Measurements from ENCODE around the gene MAMLD1. TPM values are rescaled to one million over a fixed set of nuclear protein-coding genes. Genes with fewer than 3 reads are reported as not detected.

MAMLD1 gene
- total and polyA plus RNA-seq, 2 experiments from 2014 or later: 4.1 to 9.0 TPM

GRCh38 chrX:150460781-150461180, 97.7 kb downstream of the MAMLD1 start:
- H3K36me3 ChIP-seq (ENCODE audit: low read depth): no peaks in the 10 kb centered on the region
- H4K20me1 ChIP-seq (ENCODE audit: insufficient read depth): no peaks in the 10 kb centered on the region
- H3K79me2 ChIP-seq (ENCODE audit: insufficient read depth): no peaks in the 10 kb centered on the region
- no peaks in the 10 kb centered on the region for H3K9me2 ChIP-seq (ENCODE audit: insufficient read depth)
- H3K4me3 ChIP-seq: no peak overlapping the region
- H3K27me3 ChIP-seq (replicated peaks; ENCODE audit: insufficient read depth): no peaks in the 10 kb centered on the region
- H3K4me1 ChIP-seq (ENCODE audit: insufficient read depth): no peaks in the 10 kb centered on the region
- no peak for DNase-seq
- no peaks in the 10 kb centered on the region for H3F3A ChIP-seq (ENCODE audit: insufficient read depth)
- WGBS, 2 experiments (ENCODE audit: low coverage in 1 of 2, low lambda C conversion rate in 2 of 2, missing lambda C conversion rate in 2 of 2): 96 to 100% methylated on average over 2 to 3 of the region's 3 CpGs
- no peaks in the 10 kb centered on the region for H3K9me3 ChIP-seq (ENCODE audit: low read depth)
- no peak overlapping the region for H3K4me2 ChIP-seq (ENCODE audit: unreplicated experiment)
- H3K27ac ChIP-seq: no peak overlapping the region
- no peak overlapping the region for H3K9ac ChIP-seq
- in situ Hi-C loops (cut with MboI): no loop called here
- TF ChIP-seq EZH2 (IDR thresholded peaks at IDR 0.05; ENCODE audit: insufficient read depth, poor library complexity, severe bottlenecking) (no peak), EZH2phosphoT487 (IDR thresholded peaks at IDR 0.05; ENCODE audit: insufficient read depth, low read depth) (no peak)
- no peak overlapping the region for H2AFZ ChIP-seq

- no peak overlapping the region for H3K27ac ChIP-seq
- H3K9me3 ChIP-seq (ENCODE audit: low read depth): no peaks in the 10 kb centered on the region
- H3K27me3 ChIP-seq (replicated peaks; ENCODE audit: insufficient read depth): no peaks in the 10 kb centered on the region
- H4K20me1 ChIP-seq (ENCODE audit: insufficient read depth): no peaks in the 10 kb centered on the region
- H3K4me3 ChIP-seq: no peak overlapping the region
- no peaks in the 10 kb centered on the region for H3K9me2 ChIP-seq (ENCODE audit: insufficient read depth)
- H3F3A ChIP-seq (ENCODE audit: insufficient read depth): no peaks in the 10 kb centered on the region
- H3K36me3 ChIP-seq (ENCODE audit: low read depth): no peaks in the 10 kb centered on the region
- TF ChIP-seq EZH2phosphoT487 (IDR thresholded peaks at IDR 0.05; ENCODE audit: insufficient read depth, low read depth): no peak
- TF ChIP-seq EZH2 (IDR thresholded peaks at IDR 0.05; ENCODE audit: insufficient read depth, poor library complexity, severe bottlenecking): no peak
- H3K9ac ChIP-seq: no peak overlapping the region
- 0 to 7% methylated on average over 1 of the region's 1 CpG for WGBS, 2 experiments (ENCODE audit: low coverage in 1 of 2, low lambda C conversion rate in 2 of 2, missing lambda C conversion rate in 2 of 2)
- no peak for DNase-seq
- H3K4me1 ChIP-seq (ENCODE audit: insufficient read depth): no peaks in the 10 kb centered on the region
- no peak overlapping the region for H2AFZ ChIP-seq
- H3K79me2 ChIP-seq (ENCODE audit: insufficient read depth): no peaks in the 10 kb centered on the region
- H3K4me2 ChIP-seq (ENCODE audit: unreplicated experiment): no peak overlapping the region
- in situ Hi-C loops (cut with MboI): no loop called here
Measured at GRCh38 chrX:150463566-150463965, 100.4 kb downstream of the MAMLD1 start.

GRCh38 chrX:150464001-150464400, 100.9 kb downstream of the MAMLD1 start:
- no peak for DNase-seq
- WGBS, 2 experiments (ENCODE audit: low coverage in 1 of 2, low lambda C conversion rate in 2 of 2, missing lambda C conversion rate in 2 of 2): 95 to 98% methylated on average over 5 to 6 of the region's 6 CpGs
- Histone ChIP-seq H3K9ac (no peak overlapping the region), H3K4me2 (ENCODE audit: unreplicated experiment) (no peak overlapping the region), H3F3A (ENCODE audit: insufficient read depth) (no peaks in the 10 kb centered on the region), H3K36me3 (ENCODE audit: low read depth) (no peaks in the 10 kb centered on the region), H3K4me1 (ENCODE audit: insufficient read depth) (no peaks in the 10 kb centered on the region), H2AFZ (no peak overlapping the region), H3K27me3 (replicated peaks; ENCODE audit: insufficient read depth) (no peaks in the 10 kb centered on the region), H3K9me3 (ENCODE audit: low read depth) (no peaks in the 10 kb centered on the region), H3K4me3 (no peak overlapping the region), H3K27ac (no peak overlapping the region), H3K9me2 (ENCODE audit: insufficient read depth) (no peaks in the 10 kb centered on the region), H3K79me2 (ENCODE audit: insufficient read depth) (no peaks in the 10 kb centered on the region), H4K20me1 (ENCODE audit: insufficient read depth) (no peaks in the 10 kb centered on the region)
- in situ Hi-C loops (cut with MboI): no loop called here
- TF ChIP-seq EZH2phosphoT487 (IDR thresholded peaks at IDR 0.05; ENCODE audit: insufficient read depth, low read depth): no peak

DNA sequence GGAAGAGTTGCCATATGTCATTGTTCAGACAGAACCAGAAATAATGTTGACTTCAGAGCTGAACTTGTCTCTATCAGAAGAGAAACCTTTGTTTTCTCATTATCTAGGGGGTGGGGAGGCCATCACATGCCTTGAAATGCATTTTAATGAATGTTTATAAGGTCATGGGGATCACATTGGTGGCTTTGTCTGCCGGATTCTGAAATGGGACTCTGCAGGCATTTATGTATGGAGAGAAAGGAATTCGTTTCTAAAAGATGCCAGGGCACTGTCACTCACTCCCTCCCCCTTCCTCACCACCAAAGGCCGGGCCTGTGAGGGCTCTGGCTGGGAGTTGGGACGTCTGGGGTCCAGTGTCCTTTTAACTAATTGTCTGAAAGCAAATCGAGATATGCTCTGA, 102.2 kb downstream of the MAMLD1 start:
- Histone ChIP-seq H3K27me3 (replicated peaks; ENCODE audit: insufficient read depth) (no peaks in the 10 kb centered on the region), H3K9me3 (ENCODE audit: low read depth) (no peaks in the 10 kb centered on the region), H3K4me3 (no peak overlapping the region), H3F3A (ENCODE audit: insufficient read depth) (no peaks in the 10 kb centered on the region), H3K36me3 (ENCODE audit: low read depth) (no peaks in the 10 kb centered on the region), H3K4me2 (ENCODE audit: unreplicated experiment) (no peak overlapping the region), H2AFZ (no peak overlapping the region), H4K20me1 (ENCODE audit: insufficient read depth) (no peaks in the 10 kb centered on the region), H3K27ac (no peak overlapping the region), H3K9ac (no peak overlapping the region), H3K9me2 (ENCODE audit: insufficient read depth) (no peaks in the 10 kb centered on the region), H3K79me2 (ENCODE audit: insufficient read depth) (no peaks in the 10 kb centered on the region), H3K4me1 (ENCODE audit: insufficient read depth) (no peaks in the 10 kb centered on the region)
- in situ Hi-C loops (cut with MboI): no loop called here
- TF ChIP-seq EZH2phosphoT487 (IDR thresholded peaks at IDR 0.05; ENCODE audit: insufficient read depth, low read depth) (no peak), EZH2 (IDR thresholded peaks at IDR 0.05; ENCODE audit: insufficient read depth, poor library complexity, severe bottlenecking) (no peak)
- no peak for DNase-seq
- 34 to 54% methylated on average over 5 of the region's 5 CpGs for WGBS, 2 experiments (ENCODE audit: low coverage in 1 of 2, low lambda C conversion rate in 2 of 2, missing lambda C conversion rate in 2 of 2)
